IPS-20b (cell line): ENCODE results near the gene PSG5.
"Not testable (repeated sequence)": the region's sequence is repeated elsewhere in the genome, so short reads cannot be mapped to it uniquely, and the experiment has no call there.

Experiments used
- H3K27ac ChIP-seq: one replicate; pipeline ENCODE4 v1.5.1; 2013; ENCODE audit warnings: low read length
- H3K27me3 ChIP-seq: 2 replicates; pipeline ENCODE4 v1.6.1; 2013; ENCODE audit warnings: mild to moderate bottlenecking, low read length, inconsistent platforms; ENCODE audit not compliant: insufficient read depth
- H3K36me3 ChIP-seq: 2 replicates; pipeline ENCODE4 v1.6.1; 2013; ENCODE audit warnings: low read depth, mild to moderate bottlenecking, inconsistent platforms, low read length, moderate library complexity; ENCODE audit not compliant: insufficient read depth
- H3K4me1 ChIP-seq: 2 replicates; pipeline ENCODE4 v1.6.1; 2013; ENCODE audit warnings: mild to moderate bottlenecking, control low read depth, inconsistent platforms, low read length, moderate library complexity; ENCODE audit not compliant: insufficient read depth
- H3K4me3 ChIP-seq: 2 replicates; pipeline ENCODE4 v1.5.1; 2013; ENCODE audit warnings: mild to moderate bottlenecking, low read length, inconsistent platforms
- H3K9ac ChIP-seq: 2 replicates; pipeline ENCODE4 v1.6.1; 2013; ENCODE audit warnings: low read depth, mild to moderate bottlenecking, inconsistent platforms, low read length, moderate library complexity
- H3K9me3 ChIP-seq: 2 replicates; pipeline ENCODE4 v1.6.1; 2013; ENCODE audit warnings: mild to moderate bottlenecking, low read depth, low read length, inconsistent platforms; ENCODE audit not compliant: insufficient read depth

PSG5 gene

GRCh38 chr19:43178577-43178976 lies 7.8 kb downstream of the PSG5 start:
- not testable (repeated sequence) for H3K4me3 ChIP-seq, H3K36me3 ChIP-seq, H3K27ac ChIP-seq, H3K9ac ChIP-seq, H3K4me1 ChIP-seq, H3K9me3 ChIP-seq, H3K27me3 ChIP-seq

- H3K36me3 ChIP-seq, H3K9ac ChIP-seq: not testable (repeated sequence)
Measured at GRCh38 chr19:43165906-43166305, 20.4 kb downstream of the PSG5 start.

GRCh38 chr19:43163135-43163534 lies 23.2 kb downstream of the PSG5 start:
- not testable (repeated sequence) for H3K4me1 ChIP-seq, H3K9me3 ChIP-seq, H3K9ac ChIP-seq, H3K36me3 ChIP-seq, H3K27me3 ChIP-seq, H3K27ac ChIP-seq, H3K4me3 ChIP-seq

More at GRCh38 chr19:43165906-43166305, 20.4 kb downstream of the PSG5 start:
- not testable (repeated sequence) for H3K4me3 ChIP-seq, H3K27ac ChIP-seq, H3K27me3 ChIP-seq, H3K4me1 ChIP-seq, H3K9me3 ChIP-seq

GRCh38 chr19:43162261-43162660 lies 24.1 kb downstream of the PSG5 start:
- H3K36me3 ChIP-seq, H3K4me1 ChIP-seq, H3K27ac ChIP-seq, H3K9ac ChIP-seq, H3K4me3 ChIP-seq, H3K9me3 ChIP-seq, H3K27me3 ChIP-seq: not testable (repeated sequence)

- Histone ChIP-seq H3K9me3 (no peaks in the 10 kb centered on the region), H3K36me3 (no peaks in the 10 kb centered on the region), H3K9ac (no peak overlapping the region), H3K27me3 (no peaks in the 10 kb centered on the region), H3K27ac (no peak overlapping the region), H3K4me1 (no peaks in the 10 kb centered on the region), H3K4me3 (no peak overlapping the region)
Measured at GRCh38 chr19:43152214-43152613, 34.1 kb downstream of the PSG5 start.

GRCh38 chr19:43149788-43150187 lies 36.5 kb downstream of the PSG5 start:
- not testable (repeated sequence) for H3K36me3 ChIP-seq, H3K27ac ChIP-seq, H3K9ac ChIP-seq, H3K9me3 ChIP-seq, H3K4me3 ChIP-seq, H3K4me1 ChIP-seq, H3K27me3 ChIP-seq

- H3K27me3 ChIP-seq, result no peaks in the 10 kb centered on the region
- no peak overlapping the region for H3K27ac ChIP-seq
- no peaks in the 10 kb centered on the region for H3K4me1 ChIP-seq
- no peaks in the 10 kb centered on the region for H3K9me3 ChIP-seq
- no peak overlapping the region for H3K4me3 ChIP-seq
- no peaks in the 10 kb centered on the region for H3K36me3 ChIP-seq
- no peak overlapping the region for H3K9ac ChIP-seq
Measured at GRCh38 chr19:43148233-43148632, 38.1 kb downstream of the PSG5 start.

GRCh38 chr19:43141763-43142162 lies 44.6 kb downstream of the PSG5 start:
- not testable (repeated sequence) for H3K9ac ChIP-seq, H3K4me1 ChIP-seq, H3K27me3 ChIP-seq, H3K27ac ChIP-seq, H3K36me3 ChIP-seq, H3K9me3 ChIP-seq, H3K4me3 ChIP-seq

- no peak overlapping the region for H3K27ac ChIP-seq
- no peaks in the 10 kb centered on the region for H3K4me1 ChIP-seq
Measured at GRCh38 chr19:43132696-43133095, 53.6 kb downstream of the PSG5 start.

GRCh38 chr19:43131281-43131842 lies 55.0 kb downstream of the PSG5 start:
- H3K27me3 ChIP-seq, H3K9ac ChIP-seq, H3K4me3 ChIP-seq, H3K36me3 ChIP-seq, H3K4me1 ChIP-seq, H3K27ac ChIP-seq: not testable (repeated sequence)
- peaks cover 14% of the 10 kb centered on the region; the same call in 1 of the 2 replicates for H3K9me3 ChIP-seq

More at GRCh38 chr19:43132696-43133095, 53.6 kb downstream of the PSG5 start:
- Histone ChIP-seq H3K9ac (no peak overlapping the region), H3K9me3 (peaks cover 11% of the 10 kb centered on the region; the same call in 1 of the 2 replicates), H3K4me3 (no peak overlapping the region), H3K36me3 (no peaks in the 10 kb centered on the region), H3K27me3 (no peaks in the 10 kb centered on the region)

GRCh38 chr19:43129197-43129596 lies 57.1 kb downstream of the PSG5 start:
- not testable (repeated sequence) for H3K27me3 ChIP-seq, H3K9ac ChIP-seq, H3K4me1 ChIP-seq, H3K36me3 ChIP-seq, H3K4me3 ChIP-seq, H3K27ac ChIP-seq
- H3K9me3 ChIP-seq, result peaks cover 13% of the 10 kb centered on the region; the same call in 1 of the 2 replicates

GRCh38 chr19:43127336-43127735 lies 59.0 kb downstream of the PSG5 start:
- not testable (repeated sequence) for H3K4me3 ChIP-seq, H3K27me3 ChIP-seq, H3K27ac ChIP-seq, H3K4me1 ChIP-seq, H3K9ac ChIP-seq, H3K36me3 ChIP-seq
- peaks cover 13% of the 10 kb centered on the region; the same call in 1 of the 2 replicates for H3K9me3 ChIP-seq

GRCh38 chr19:43126720-43127119 lies 59.6 kb downstream of the PSG5 start:
- H3K27ac ChIP-seq, result no peak overlapping the region
- peaks cover 13% of the 10 kb centered on the region; the same call in 1 of the 2 replicates for H3K9me3 ChIP-seq

More at GRCh38 chr19:43126720-43127119, 59.6 kb downstream of the PSG5 start:
- no peaks in the 10 kb centered on the region for H3K4me1 ChIP-seq
- H3K9ac ChIP-seq, result no peak overlapping the region
- H3K4me3 ChIP-seq, result no peak overlapping the region
- no peaks in the 10 kb centered on the region for H3K27me3 ChIP-seq
- no peaks in the 10 kb centered on the region for H3K36me3 ChIP-seq
